Measurements from ENCODE around the gene VASH1.

Gene VASH1

DNA sequence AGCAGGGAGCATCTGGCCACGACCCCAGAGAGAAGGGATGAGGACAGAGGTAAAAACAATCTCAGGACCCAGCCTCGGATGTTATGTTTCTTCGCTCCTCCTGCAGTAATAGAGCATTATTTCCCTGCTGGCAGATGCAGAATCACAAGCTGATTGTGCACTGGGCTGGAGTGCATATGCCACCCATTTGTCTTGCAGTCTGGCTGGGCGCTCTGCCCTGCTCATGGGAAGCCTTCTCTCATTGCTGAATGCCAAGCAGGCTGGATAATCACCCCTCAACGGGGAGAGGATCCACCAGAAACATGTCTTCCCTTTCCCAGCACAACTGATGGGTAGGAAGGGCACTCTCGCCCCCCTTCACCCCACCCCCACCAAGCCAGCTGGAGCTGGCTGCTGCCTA lies 8.5 kb upstream of the VASH1 start:
- DNase-seq = no peak

DNA sequence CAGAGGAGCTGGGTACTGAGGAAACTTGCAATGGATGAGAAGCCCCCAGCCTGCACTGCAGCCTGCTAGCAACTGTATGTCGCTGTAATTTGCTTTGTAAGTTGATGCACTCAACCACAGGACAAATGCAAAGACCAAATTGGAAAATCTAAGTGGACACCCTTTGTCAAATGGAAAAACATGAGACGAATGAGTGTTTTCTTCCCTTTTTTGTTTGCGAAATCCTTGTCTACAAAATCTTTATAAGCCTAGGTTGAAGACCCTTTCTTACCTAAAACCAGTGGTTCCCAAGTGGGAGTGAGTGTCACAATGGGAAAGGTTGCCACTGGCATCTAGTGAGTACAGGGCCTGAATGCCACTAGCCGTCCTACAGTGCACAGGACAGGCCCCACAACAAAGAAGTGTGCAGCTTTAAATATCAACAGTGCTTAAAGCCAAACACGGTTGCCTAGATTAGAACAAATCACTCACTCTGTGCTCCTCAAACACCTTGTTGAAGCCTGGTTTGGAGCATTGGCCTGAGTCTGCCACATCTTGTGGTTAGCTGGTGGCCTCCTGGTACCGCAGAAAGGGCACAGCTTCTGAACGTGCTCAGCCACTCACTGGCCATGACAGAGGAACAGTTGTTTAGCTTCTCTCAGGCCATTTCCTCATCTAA lies 7.6 kb upstream of the VASH1 start:
- DNase-seq = no peak

- no peak for DNase-seq
Measured at GRCh38 chr14:76754586-76754985, 6.7 kb upstream of the VASH1 start.

DNA sequence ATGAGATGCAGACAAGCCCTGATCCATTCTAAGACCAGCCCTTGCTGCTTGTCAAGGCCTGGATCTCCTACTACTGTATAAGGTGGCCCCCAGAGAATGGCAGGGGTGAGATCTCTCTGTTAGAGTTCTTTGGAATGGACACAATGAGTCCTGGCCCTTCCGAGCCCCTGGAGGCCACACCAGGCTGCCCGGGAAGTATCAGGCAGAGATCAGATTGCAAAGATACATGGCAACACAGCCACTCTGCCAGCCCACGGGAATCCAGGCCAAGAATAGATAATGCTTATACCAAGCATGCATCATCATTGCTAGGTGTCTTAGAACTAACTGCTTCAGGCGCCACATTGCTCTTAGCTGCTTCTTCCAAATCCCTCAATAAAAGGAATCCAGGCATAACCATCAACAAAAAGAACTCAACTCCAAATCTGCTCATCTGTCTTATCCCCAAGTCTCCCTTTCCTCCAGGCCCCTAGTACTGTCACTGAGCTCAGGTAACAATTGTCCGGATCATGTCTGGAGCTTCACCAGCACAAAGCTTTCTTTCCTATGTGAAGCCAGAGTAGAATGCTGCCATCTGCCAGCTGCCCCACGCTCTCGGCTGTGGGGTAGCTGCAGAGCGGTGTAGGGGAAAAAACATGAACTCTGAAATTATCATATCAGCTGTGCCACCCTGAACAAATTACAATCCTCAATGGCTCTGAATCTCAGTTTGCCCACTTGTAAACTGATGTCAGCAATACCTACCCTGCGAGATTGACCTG lies 5.5 kb upstream of the VASH1 start:
- DNase-seq = no peak

DNA sequence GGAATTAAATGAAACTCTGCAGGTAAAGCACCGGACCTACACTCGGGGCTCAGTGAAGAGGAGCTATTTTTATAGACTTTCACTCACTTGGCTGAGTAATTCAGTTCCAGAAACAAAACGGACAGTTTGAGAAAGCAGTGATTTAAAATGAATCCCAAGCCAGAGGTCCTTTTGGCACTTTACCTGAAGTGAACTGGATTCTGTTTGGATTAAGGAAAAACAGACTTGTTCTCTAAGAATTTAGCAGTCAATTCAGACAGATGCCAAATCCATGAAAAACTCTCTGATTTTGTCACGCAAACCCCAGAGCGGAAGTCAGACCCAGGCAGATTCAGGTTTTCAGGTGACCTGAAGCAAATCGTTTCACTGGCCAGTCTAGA lies 4.9 kb upstream of the VASH1 start:
- no peak for DNase-seq

GRCh38 chr14:76759589-76759988 lies 1.7 kb upstream of the VASH1 start:
- no peak for DNase-seq

- no peak for DNase-seq
Measured at GRCh38 chr14:76760331-76761135, 735 bp upstream of the VASH1 start.

GRCh38 chr14:76761960-76762410 lies 717 bp downstream of the VASH1 start:
- no peak for DNase-seq

- no peak for DNase-seq
Measured at GRCh38 chr14:76762411-76763095, 1.3 kb downstream of the VASH1 start.

- DNase-seq = no peak
Measured at GRCh38 chr14:76763096-76764041, 2.1 kb downstream of the VASH1 start.

GRCh38 chr14:76765461-76765931 lies 4.2 kb downstream of the VASH1 start:
- DNase-seq = no peak

DNA sequence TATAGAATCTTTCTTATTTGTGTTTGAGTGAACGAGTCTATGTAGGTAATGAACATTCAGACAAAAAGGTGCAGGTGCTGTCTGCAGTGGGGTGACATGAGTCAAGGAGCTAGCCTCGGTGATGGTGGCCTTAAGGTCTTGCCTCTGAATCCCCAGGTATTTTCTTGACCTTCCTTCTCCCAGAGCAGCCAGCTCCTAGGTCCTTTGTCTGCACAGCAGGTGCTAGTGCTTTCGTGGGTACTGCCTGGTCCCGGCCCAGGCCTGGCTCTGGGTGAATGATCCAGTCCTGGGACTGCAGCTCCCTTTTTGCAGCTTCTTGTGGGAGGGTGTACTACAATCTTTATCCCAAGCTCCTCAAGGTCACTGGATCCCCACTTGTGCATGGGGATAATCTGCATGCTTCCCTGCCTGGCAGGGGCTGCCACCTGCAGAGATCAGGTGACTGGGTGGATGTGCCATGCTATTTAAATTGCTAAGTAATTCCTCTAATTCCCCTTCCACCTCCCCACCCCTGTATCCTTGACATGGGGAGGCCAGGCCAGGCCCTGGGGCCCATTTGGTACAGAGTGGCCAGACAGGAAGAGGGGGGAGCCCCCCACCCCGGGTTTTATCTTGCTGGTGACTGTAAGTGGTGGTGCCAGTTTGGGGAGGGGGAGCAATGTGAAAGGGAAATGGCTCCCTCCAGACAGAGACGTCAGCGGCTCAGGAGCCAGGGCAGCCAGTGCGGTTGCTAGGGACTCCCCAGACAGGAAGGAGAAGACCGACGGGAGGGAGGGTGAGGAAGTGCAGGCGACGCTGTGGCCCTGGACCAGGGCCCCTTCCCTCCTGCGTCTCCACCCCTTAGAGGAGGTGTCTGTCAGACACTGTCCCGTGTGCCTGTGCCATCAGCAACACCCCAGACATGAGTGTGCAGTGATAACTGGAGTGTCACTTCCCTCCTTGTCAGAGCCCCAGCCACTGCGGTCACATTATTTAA lies 6.7 kb downstream of the VASH1 start:
- DNase-seq = peak; percentile 56

DNA sequence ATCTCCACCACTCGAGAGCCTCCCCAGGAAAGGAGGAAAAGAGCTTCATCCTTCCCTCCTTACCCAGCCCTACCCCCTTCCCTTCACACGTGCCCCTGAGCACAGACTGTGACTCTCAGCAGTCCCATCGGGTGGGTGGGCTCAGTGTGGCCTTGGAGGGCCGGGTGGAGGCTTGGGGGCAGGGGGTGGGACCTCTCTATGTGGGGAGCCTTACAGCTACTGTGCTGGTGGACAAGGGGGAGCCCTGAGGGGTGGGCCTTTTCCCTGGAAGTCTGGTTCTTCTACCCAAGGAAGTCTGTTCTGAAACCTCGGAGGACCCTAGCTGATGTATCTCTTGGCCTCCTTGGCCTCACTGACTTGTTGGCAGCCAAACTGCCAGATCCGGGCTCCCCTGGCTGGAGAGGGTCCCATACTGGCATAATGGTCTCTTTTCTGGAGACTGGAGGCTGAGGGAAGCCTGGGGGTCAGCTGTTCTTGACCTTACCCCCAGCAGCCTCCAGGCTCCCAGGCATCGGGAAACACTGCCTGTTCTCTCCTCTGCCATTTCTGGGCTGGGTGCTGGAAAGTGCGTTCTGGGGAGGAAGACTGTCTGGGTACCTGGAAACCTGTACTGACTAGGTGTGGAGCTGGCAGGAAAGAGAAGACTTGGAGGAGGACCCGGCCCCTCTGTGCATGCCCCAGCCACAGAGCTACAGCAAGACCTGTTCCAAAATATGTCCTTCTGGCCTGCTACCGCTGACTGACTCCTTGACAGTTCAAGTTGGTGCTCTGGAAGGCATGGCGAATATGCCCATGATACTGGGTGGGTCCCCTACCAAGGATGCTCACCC lies 7.6 kb downstream of the VASH1 start:
- no peak for DNase-seq

GRCh38 chr14:76769636-76770292 lies 8.5 kb downstream of the VASH1 start:
- no peak for DNase-seq

DNA sequence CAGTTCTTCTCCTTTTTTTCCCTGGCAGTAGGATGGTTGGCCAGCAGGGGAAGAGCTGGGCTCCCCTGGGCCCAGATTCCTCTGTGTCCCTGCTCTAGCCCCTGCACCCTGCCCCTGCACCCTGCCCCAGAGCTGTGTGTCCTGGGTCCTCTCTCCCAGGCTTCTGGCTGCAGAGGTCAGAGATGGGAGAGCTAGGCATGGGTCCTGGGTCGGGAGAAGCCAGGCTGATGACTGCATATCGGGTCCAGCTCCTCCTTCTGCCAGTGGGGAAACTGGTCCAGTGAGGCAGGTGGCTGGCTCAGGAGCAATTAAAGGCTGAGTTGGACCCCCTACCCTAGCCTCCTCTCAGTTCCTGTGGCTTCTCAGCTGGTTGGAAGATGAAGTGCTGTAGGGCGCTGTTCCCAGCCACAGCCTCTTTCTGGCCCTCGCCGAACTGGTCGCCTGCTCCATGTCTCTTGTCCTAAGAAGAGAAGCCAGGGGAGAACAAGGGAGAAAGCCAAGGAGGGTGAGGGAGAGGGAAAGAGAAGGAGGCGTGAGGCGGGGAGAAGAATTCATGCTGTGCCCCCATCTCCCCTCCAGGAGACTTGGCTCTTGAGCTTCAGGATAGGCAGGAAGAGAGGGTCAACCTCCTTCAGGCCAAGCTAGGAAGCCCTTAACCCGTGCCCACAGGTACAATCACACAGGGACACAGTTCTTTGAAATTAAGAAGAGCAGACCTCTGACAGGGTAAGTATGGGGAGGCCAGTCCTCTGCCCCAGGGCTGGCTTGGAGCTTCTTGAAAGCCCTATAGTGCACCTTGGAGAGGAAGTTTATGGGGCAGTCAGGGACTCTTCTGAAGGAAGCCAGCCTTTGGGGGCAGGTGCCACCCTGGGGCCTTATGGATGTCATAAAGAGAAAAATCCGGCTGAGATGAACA lies 9.5 kb downstream of the VASH1 start:
- DNase-seq = no peak

DNA sequence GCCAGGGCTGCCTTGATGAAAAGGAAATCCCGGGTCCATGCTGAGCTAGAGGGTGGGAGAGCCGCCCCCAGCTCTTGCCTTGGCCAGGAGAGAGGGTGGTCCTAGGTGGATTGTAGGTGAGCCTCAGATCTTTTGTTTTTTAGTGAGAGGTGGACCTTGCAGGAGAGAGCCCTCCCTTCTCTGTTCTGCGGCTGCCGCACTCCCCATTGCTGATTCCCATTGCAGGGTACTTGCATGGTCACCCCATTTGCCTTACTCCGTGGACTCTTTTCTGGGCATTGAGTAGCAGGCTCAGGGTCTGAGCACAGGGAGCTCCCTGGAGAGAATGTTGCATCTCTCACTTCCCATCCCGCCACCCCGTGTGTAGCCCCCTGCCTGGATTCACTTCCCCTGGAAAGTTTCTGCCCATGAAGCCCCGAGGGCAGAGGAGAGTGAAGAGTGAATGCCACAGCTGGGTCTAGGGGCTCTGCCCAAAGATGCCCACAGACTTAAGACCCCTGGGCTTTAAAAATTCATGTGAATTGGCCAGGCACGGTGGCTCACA lies 10.2 kb downstream of the VASH1 start:
- no peak for DNase-seq

Data from activated gamma-delta T cell (primary cell).